Measurements from ENCODE around the gene TLE6.

DNA sequence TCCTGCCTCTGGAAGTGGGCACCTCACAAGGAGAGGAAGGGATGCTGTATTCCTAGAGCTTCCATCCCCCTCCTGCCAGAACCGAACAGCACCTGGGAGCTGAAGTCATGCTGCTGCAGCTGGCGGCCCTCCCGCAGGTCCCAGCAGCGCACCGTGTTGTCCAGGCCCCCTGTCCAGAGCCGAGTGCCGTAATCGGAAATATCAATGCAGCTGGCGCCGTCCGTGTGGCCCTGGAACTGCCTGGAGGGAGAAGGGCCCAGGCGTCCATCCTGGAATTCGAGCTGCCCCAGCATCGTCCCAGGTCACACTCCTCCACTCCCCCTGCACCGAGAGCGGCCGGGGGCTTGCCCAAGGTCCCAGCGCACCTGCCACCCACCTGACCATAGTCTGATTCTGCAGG lies 28.0 kb downstream of the TLE6 start:
- TF ChIP-seq EZH2 (optimal IDR thresholded peaks at IDR 0.05; ENCODE audit: low read depth, low read length) (no peak), EZH2phosphoT487 (IDR thresholded peaks at IDR 0.05; ENCODE audit: low read length) (no peak)
- TF ChIP-seq, protein P1, sequence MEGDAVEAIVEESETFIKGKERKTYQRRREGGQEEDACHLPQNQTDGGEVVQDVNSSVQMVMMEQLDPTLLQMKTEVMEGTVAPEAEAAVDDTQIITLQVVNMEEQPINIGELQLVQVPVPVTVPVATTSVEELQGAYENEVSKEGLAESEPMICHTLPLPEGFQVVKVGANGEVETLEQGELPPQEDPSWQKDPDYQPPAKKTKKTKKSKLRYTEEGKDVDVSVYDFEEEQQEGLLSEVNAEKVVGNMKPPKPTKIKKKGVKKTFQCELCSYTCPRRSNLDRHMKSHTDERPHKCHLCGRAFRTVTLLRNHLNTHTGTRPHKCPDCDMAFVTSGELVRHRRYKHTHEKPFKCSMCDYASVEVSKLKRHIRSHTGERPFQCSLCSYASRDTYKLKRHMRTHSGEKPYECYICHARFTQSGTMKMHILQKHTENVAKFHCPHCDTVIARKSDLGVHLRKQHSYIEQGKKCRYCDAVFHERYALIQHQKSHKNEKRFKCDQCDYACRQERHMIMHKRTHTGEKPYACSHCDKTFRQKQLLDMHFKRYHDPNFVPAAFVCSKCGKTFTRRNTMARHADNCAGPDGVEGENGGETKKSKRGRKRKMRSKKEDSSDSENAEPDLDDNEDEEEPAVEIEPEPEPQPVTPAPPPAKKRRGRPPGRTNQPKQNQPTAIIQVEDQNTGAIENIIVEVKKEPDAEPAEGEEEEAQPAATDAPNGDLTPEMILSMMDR (IDR thresholded peaks at IDR 0.05; ENCODE audit: low read length) = no peak
